Femur (tissue), 1 donor: ENCODE measurements around the gene GSN.

ENCODE experiments used
- DNase-seq: peaks from one replicate; pipeline ENCODE4 v3.0.0-alpha.2; 2017

Gene GSN

GRCh38 chr9:121274851-121275250 lies 6.9 kb downstream of the GSN start:
- no peak for DNase-seq

DNA sequence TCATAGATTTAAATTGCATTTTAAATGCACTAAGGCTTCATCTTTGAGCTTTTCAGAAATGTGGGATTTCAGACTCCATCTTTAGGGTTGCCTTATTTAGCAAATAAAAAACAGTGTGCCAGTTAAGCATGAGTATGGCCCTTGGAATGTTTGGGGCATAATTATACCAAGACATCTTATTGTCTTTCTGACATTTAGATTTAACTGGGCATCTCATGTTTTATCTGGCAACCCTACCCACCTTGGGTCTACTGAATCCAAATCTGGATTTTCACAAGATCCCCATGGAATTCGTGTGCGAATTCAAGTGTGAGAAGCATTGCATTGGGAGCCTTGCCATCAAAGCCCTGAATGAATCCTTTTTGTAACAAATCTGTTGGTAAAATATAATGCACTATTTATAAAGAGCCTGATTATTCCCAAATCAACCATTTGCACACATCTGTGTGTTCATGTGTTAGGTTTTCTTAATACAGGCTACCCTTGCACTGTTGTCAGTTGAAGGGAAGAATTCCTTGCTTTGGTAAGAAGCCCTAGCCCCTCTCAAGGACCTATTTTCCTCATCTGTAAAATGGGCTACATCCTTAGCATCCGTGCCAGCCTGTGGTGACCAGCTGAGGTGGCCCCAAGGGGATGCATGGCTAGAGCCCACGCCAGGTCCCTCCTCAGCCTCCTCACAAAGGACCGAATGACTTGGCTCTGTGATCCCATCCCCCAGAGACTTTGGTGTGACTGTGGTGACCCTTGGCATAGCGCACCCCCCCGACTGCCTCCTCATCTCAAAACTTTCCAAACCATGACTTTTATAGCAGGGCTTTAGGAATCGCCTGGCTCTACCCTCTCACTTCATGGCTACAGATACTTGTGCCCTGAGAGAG lies 8.1 kb downstream of the GSN start:
- no peak for DNase-seq

DNA sequence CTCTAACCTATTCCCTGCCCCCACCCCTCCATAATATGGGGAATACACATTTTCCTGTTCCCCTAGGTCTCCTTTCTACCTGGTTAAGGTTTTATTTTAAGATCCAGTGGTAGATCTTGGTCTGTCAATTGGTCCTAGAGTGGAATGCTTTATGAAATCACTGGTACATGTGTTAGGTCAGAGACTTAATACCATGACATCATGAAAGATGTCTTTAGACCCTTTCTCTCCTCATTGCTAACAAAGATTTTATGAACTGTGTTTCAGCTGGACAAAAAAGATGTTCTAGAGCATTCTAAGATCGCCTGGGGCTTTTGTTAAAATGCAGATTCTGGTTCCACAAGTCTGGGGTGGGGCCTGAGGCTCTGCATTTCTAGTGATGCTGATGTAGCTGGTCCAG lies 9.1 kb downstream of the GSN start:
- no peak for DNase-seq

DNA sequence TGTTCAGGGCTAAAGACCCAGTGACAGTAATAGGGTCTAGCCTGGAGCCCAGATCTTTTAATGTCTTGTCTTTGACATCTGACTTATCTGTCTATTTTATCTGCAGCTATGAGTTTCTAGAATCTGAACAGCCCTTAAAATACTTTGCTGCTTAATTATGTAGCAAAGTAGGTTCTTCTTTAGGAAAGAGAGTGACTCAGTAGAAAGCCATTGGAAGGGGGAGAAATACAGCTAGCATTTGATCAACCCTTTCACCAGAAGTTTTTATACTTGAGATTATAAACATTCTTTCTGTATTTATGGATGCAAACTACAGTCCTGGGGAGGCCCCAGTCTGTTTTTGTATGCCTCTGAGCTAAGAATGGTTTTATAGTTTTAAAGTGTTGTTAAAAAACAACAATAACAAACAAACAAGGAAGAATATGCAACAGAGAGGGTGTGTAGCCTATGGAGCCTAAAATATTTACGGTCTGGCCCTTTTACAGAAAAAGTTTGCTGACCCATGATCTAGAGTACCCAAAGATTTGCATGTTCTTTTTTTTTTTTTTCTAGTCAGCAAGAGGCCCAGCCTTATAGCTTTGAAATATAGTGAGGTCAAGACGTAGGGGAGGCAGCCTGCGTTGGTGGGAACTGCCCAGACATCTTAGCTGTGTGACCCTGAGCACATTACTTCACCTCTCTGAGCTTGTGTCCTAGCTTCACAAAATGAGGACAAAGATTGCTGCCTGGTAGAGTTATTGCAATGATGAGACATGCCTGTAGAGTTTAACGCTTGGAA lies 9.7 kb downstream of the GSN start:
- no peak for DNase-seq

DNA sequence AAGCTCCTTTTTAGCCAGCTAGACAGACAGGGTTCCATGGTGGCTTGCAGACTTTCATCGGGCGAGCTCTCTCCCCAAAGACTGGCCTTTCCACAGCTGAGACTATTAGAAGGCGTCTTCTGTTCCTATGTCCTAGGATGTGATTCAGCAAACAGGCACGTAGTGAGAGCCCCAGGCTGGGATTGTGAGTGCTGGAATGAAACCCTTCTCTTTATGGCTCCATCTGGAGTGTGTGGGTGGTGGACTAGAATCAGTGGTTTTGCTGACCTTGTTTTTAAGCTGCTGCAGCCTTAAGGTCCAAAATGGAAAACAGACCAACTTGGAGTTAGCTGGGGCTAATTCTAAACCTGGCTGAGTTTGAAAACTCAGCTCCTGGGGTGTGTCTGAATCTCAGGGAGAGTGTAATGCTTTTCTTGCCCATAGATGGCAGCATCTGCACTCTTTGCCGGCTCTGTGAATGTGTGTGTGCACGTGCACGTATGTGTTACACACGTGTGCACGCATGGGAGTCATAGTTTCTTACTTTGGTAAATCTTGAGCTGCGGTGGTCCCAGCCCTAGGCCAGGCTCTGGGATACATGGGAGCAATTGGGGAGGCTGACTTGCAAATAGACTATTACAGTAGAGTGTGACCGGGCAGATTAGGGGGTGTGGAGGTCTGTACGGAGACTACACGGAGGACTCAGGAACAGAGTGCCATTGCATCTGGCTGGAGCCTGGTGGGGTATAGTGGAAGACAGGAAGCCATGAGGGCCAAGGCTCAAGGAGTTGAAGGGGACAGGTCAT lies 10.7 kb downstream of the GSN start:
- peak; percentile 89 for DNase-seq

DNA sequence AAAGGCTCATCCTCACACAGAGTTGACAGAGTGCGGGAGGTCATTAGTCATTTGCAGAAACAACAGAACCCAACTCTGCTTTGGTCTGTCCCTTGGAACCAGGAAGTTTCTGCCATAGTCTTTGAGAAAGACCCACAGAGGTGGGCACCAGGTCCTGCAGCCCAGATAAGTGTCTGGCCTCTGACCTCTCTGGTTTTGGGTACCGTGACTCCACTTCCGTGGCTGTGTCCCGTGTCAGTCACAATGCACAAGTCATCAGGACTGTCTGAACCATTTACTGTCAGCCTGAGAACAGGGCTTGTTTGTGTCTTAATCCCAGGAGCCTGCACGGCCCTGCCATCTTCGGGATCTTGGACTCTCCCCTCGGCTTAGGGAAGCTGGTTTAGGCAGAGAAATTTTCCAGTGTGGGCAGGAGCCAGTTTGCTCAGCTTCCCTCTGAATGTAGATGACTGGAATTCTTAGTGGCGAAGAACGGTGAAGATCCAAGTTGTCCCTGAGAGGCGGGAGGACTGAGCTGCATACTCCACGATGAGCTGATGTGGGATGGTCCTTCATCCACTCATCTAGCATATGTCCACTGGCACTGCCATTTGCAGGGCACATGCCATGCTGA lies 11.9 kb downstream of the GSN start:
- DNase-seq, result no peak

DNA sequence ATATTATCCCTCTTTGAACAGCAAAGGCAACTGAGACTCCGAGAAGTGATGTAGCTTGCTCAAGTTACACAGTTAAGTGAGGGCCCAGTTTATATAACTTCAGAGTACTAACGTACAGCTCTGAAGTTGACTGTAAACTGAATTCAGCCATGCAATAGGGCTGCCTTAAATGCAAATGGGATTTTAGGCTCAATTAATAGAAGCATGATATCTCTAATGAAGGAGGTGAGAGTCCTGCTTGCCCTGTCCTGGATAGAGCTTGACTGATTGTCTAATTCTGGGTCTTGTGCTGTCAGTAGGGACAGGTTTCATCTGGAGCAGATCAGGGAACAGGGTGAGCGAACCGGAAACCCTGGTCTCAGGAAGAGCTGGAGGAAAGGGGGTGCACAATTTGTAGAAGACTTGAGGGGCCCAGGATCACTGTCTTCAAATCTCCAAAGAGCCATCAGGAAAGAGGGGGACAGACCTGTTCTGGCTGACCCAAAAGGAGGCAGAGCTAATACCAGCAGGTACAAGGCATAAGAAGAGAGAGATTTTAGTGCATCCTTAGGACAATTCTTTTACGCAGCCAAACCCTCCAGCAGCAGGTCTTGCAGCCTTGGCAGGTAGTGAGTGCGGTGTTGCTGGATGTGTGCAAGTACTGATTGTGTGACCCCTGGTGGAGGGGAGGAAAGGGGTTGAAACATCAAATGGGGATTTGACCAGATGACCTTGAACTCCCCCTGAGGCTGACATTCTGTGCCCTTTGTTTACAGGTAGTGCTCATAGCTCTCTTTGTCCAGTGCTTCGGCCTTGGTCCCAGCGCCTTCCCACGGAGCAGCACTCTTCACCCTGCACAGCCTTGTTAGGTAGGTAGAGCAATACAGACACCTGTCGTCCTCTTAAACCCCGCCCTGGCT lies 13.0 kb downstream of the GSN start:
- DNase-seq, result no peak

DNA sequence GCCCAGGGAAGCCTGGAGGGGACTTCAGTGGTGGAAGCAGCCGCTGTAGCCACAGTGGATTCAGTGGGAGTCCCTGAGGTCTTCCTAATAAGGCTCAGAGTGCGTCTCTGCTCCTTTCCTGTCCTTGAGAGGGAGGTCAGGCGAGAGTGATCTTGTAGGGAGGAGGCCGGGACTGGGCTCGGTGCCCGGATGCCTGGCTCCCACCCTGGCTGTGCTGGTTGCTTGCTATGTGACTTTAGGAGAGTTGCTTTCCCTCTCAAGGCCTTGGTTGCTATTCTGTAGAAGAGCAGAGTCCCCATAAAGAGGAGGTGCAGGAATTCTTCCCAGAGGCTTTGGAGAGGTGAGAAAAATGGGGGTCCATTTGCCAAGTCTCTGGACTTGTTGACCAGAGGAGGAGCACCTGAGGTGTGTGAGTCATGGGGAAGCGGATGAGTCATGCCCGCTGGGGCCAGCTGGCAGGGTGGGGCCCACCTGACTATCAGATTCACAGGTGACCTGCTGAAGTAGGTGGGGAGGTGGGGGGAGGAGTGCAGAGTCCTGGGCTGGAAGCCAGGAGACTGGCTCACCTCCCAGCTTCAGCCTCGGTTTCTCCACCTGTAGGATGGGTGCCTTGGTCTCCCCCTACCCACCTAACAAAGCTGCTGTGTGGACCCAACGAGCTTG lies 13.8 kb downstream of the GSN start:
- peak; percentile 59 for DNase-seq

DNA sequence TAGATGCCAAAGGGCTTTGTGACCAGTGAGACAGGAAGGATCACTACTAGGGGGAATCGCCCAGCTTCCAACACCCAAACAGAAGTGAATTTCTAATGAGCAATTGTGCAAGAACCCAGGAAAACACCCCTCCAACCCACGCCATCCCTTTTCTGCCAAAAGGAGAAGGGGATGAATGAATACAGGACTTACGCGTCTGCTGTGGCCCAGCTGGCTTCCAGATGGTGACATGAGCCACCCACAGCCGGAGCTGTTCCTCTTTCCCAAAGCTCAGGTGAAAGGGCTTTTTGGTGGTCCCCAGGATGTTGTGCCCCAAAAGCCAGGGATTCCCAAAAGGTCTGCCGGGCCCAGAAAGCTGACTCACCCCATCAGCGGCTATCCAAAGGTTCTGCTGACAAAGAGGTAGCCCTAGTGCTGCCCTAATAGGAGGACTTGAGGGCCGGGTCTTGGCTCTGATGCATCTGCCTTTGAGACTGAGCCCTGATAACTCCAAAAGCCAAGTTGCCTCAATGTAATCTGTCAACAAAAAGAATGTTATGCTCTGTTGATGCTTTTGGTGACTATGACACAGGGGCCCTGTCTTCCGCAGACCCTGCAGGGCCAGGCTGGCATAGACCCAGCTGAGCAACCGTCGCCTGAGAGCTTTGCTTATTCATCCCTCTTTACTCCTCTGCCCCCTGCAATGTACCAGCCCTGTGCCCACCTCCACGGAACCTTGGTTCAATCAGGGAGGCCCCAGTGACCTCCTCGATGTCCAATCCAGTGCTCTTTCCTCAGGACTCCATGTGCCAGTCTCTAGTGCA lies 14.5 kb downstream of the GSN start:
- no peak for DNase-seq

GRCh38 chr9:121283080-121283398 lies 15.1 kb downstream of the GSN start:
- no peak for DNase-seq

DNA sequence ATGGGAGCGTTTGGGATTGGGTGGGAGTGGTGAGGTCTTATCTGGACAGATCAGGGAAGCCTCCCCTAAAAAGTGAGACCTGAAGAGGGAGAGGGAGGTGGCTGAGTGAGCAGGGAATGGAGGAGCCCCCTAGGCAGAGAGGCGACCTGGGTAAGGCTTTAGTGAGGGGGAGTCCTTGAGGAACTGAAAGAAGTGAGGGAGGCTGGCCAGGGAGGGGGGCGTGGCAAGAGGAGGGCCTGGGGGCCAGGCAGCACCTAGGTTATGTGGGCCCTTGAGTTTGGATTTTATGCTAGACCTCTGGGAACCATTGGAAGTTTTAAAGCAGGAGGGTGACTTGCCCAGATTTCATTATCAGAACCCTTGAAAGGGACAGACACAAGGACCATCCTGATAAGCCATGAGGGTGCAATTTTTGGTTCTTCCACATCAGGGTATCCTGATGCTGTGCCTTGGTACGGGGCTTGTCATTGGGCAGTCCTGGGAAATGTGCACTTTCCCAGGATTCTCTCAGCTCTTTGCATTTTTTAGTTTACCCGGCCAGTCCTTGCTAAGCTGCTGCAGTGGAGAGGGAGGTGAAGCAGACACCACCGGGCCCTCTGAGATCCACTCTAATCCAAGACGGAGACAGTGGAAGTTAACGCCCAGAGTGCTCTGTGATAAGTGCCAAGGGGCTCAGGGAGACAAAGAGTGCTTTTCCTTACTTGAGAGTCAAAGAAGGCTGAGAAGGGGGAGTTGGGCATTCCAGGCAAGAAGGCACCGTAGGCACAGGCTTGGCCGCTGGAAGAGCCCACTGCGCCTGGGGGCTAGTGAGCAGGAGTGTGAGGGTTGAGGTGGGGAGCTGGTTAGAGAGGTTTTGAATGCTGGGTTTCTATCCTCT lies 16.1 kb downstream of the GSN start:
- DNase-seq, result no peak

DNA sequence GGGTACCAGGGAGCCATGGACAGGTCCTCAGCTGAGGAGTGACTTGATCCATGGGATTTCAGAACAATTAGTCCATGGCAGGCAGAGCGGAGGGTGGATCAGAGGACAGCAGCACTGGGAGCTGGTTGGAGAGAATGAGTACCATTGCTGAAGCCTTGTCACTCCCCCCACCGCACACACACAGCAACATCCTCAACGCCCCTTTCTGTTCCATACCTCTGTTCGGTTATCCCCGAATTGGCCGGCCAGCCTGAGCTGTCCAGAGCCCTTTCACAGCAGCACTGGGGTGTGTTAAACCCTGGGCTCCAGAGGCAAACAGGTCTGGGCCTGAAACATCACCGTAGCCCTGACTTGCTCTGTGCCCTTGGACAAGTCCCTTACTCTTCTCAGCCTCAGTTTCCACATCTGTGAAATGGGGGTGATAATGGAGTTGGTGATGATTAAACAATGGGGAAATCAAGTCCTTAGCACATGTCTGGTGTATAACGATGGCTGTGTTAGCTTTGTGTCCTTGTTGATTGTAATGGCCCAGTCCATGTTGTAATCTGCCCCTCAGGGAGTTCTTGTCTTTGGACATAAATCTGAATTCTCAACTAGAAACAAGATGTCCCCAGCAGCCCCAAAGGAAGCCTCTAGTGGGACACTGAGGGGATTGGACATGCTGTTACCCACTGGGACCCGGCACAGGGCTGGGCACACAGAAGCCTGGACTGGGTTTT lies 16.9 kb downstream of the GSN start:
- no peak for DNase-seq

- peak; percentile 77 for DNase-seq
Observed at GRCh38 chr9:121285835-121286687, 18.1 kb downstream of the GSN start.

GRCh38 chr9:121286688-121286972 lies 18.7 kb downstream of the GSN start:
- no peak for DNase-seq

DNA sequence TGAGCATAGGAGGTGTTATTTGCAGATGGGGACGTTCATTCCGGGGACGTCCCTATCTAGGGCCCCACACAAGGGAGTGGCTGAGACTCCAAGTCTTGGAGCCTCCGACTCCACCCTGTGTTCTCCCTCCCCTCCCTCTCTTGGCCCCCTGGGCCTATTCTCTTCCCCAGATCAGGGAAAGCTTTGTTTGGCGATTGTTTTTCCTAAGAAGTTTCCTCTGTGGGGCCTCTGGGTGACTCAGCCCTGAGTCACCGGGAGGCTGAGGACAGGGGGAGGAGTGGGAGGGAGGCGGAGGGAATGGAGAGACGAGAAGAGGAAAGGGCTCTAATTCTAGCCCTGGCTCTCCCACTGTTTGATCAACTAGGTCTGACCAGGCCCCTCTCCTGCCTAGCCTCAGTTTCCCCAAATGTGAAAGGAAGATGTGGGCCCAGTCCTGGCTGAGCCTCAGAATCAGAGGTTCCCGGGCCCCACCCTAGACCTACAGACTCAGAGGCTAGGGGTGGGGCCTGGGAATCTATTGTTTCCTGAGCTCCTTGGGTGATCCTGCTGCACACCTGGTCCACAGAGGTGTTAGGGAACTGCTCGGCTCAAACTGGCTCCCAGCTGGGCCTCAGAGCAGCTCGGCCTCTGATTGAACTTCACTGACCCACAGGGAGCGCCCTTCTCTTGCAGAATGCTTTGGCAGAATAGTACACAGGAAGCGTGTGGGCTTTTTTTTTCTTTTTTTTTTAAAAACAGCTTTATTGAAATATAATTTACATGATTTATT lies 19.2 kb downstream of the GSN start:
- DNase-seq, result peak; percentile 90

- no peak for DNase-seq
Observed at GRCh38 chr9:121288673-121289025, 20.7 kb downstream of the GSN start.

DNA sequence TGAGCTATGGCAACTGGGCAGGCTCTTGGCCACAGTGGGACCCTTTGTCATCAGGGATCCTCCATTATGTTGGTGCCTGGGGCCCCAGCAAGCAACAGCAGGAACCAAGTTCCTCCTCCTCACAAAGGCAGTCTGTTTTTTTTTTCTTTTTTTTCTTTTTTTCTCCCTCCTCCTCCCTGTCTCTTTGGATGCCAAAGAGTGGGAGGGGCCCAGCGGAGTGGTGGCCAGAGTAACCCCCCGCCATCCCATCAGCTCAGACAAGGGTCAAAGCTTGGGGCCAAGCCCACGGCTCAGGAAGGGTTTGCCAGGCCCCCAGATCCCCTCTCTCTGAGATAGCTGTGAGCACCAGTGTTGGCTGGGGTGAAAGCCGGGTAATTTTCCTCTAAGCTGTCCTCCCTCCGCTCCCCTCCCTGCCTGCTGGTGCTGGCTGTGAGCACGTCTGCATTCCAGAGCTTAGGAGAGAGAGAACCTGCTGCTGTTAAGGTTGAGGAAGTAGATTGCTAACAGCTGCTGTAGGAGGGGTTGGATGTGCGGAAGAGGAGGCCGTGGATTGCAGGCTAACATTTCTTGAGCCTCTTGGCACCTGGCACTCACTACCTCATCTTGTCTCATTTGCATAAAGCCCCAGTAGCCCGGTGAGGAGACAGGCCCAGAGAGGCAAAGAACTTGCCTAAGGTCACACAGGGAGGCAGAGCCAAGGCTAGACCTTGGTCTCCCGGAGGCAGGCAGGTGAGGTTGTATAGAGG lies 21.2 kb downstream of the GSN start:
- DNase-seq, result peak; percentile 81
